Measurements from ENCODE around the gene AKAP12.

DNA sequence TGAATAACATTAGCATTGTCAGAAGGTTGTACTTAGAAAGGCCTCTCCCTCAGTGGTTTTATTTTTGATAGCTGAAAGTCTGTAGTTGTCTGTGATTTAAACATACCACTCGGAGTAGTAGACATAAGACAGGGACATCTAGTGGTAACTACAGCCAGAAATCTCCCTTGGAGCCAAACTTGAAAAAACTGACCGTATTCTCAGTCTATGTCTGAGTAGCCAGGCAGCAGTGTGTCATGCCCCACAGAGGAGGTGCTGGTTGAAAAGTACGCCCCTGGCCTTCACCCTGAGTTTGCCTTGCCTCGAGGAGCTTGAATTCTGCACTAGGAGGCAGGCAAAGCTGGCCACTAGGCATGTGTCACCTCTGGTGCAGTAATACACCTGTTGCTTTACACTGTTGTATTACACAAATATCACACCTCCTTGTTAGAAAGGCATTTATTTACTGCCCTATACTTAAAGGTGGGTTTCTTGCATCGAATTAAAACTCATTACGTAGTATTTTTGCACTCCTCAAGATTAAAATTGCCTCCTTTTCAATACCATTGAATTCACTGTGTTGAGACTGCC is 130.8 kb downstream of the AKAP12 start:
- peak; percentile 8 for TF ChIP-seq CTCF (IDR thresholded peaks at IDR 0.05; ENCODE audit: poor library complexity, severe bottlenecking)
- no peak for TF ChIP-seq EZH2 (IDR thresholded peaks at IDR 0.05; ENCODE audit: borderline replicate concordance, insufficient read depth, low read length, poor library complexity, severe bottlenecking)
- no peak for TF ChIP-seq SMC3 (conservative IDR thresholded peaks at IDR 0.05; ENCODE audit: poor library complexity)

Measured in neural cell (in vitro differentiated cells).